AML-193 (cell line): ENCODE data around the gene TBC1D23.
"Not testable (repeated sequence)": the region's sequence is repeated elsewhere in the genome, so short reads cannot be mapped to it uniquely, and the experiment has no call there.

ENCODE experiments used
- DNase-seq, 2 experiments: peaks; one replicate each; lab custom pipeline; 2025; lab: John Stamatoyannopoulos, UW

The TBC1D23 gene

GRCh38 chr3:100299016-100299415 lies 38.2 kb downstream of the TBC1D23 start:
- DNase-seq, result no peak

GRCh38 chr3:100306695-100307094 lies 45.9 kb downstream of the TBC1D23 start:
- no peak for DNase-seq

GRCh38 chr3:100310355-100310965 lies 49.7 kb downstream of the TBC1D23 start:
- no peak for DNase-seq

- no peak for DNase-seq
Observed at GRCh38 chr3:100311011-100311410, 50.2 kb downstream of the TBC1D23 start.

GRCh38 chr3:100316641-100317069 lies 55.9 kb downstream of the TBC1D23 start:
- DNase-seq, result peak; percentile 50 to 68

- DNase-seq, result no peak
Observed at GRCh38 chr3:100317912-100318311, 57.1 kb downstream of the TBC1D23 start.

- no peak for DNase-seq
Observed at GRCh38 chr3:100319951-100320350, 59.2 kb downstream of the TBC1D23 start.

- DNase-seq, result no peak
Observed at GRCh38 chr3:100324044-100324443, 63.3 kb downstream of the TBC1D23 start.

GRCh38 chr3:100325827-100326226 lies 65.0 kb downstream of the TBC1D23 start:
- no peak for DNase-seq

- not testable (repeated sequence) for DNase-seq
Observed at GRCh38 chr3:100327377-100327776, 66.6 kb downstream of the TBC1D23 start.

GRCh38 chr3:100329800-100330489 lies 69.2 kb downstream of the TBC1D23 start:
- no peak for DNase-seq

- no peak for DNase-seq
Observed at GRCh38 chr3:100330651-100331050, 69.9 kb downstream of the TBC1D23 start.

- DNase-seq, result no peak
Observed at GRCh38 chr3:100331660-100332059, 70.9 kb downstream of the TBC1D23 start.

GRCh38 chr3:100333051-100333450 lies 72.3 kb downstream of the TBC1D23 start:
- DNase-seq, result peak in 1 of 2 experiments; percentile 41

GRCh38 chr3:100333970-100334487 lies 73.2 kb downstream of the TBC1D23 start:
- DNase-seq, result no peak

GRCh38 chr3:100334488-100335351 lies 73.9 kb downstream of the TBC1D23 start, which contains the start of gene NIT2:
NIT2 (plus strand) TSS chr3:100334757; CDS start chr3:100334792, 35 bp downstream.
- DNase-seq, result peak; percentile 96

- DNase-seq, result peak; percentile 44 to 50
Observed at GRCh38 chr3:100335434-100335833, 74.6 kb downstream of the TBC1D23 start.

- DNase-seq, result not testable (repeated sequence)
Observed at GRCh38 chr3:100336229-100336628, 75.4 kb downstream of the TBC1D23 start.

- no peak for DNase-seq
Observed at GRCh38 chr3:100338911-100339310, 78.1 kb downstream of the TBC1D23 start.

GRCh38 chr3:100339786-100340185 lies 79.0 kb downstream of the TBC1D23 start:
- DNase-seq, result no peak

- no peak for DNase-seq
Observed at GRCh38 chr3:100340527-100340926, 79.7 kb downstream of the TBC1D23 start.

GRCh38 chr3:100348727-100349126 lies 87.9 kb downstream of the TBC1D23 start:
- DNase-seq, result no peak
